HG03442 (cell line): ENCODE data around the gene GRIK1.

Experiments used
- ATAC-seq: cut with Tn5 transposase; IDR thresholded peaks from one replicate; pipeline ENCODE4 v1.9.1; 2021; ENCODE audit warnings: mild to moderate bottlenecking, moderate library complexity; ENCODE audit not compliant: unreplicated experiment

GRIK1 gene

DNA sequence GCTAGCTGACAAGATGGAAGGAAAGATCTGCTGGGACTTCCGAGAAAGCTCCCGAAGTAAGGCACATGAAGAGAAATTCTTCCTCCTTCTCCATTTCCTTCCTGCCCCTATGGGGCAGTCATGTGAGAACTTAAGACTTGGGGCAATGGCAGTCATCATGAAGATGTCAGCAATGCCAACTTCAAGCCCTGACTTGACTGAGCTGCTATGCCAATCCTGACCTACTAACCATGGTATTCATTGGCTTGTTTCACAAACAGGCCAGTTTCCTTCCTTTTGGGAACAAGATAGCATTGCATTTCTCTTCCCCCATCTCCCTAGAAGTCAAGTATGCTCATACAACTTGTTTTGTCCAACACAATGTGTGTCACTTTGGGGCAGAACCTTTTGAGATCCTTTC, 25.5 kb downstream of the GRIK1 start:
- no peak for ATAC-seq

DNA sequence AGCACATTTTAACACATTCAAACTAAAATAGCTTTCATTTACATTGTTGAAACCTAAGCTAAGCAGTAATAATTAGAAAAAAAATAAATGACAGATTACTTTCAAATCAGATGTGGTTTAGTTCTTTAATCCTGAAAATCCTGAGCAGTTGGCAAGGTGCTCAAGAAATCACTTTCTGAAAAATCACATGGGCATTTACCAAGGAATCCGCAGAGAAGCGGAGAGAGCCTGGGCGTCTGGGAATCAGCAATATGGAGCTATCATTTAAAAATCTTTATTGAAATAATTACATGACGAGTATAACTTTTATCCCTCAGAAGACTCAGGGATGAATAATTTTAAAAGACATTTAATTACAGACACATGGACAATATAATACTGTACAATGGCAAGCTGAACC, 30.2 kb downstream of the GRIK1 start:
- no peak for ATAC-seq

DNA sequence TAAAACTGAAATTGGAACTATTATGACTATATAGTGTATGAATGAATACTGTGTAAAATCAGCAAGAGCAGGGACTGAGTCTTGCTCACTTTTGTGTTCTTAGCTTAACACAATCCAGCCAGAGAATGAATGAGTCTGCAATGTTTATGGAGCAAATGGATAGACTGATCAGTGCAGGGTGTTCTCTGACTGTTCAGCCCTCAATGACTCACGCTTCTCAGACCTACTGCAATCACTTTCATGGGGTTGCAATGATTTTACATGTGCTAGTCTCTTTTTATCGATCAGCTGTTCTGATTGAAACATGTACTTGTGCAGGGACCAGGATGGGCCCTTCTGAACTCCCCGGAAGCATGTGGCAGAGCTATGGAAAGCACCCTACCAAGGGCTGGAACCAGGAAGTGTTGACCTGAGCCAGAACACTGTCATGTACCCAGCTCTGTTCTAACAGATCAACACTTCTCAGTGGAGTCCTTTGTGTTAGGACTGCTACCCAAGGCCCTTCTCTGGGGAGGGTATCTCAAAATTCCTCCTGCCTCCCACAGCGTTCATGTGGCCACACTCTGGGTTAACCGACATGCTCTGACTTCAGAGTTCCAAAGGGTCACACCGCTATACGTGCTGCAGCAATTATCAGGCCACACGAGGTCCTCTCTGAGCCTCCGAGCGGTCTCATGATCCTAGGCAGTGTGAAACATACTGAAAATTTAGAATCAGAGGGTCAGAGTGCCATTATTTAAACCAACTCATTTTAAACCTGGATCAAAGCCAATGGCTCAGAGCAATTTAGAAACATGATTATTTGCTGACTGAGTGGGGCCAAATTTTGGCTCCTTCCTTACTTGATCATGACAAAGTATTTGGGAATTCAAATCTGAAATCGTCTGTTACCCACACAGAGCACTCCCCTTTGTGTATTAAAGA, 35.2 kb downstream of the GRIK1 start:
- ATAC-seq, result no peak

- ATAC-seq, result no peak
Measured at GRCh38 chr21:29896884-29897283, 42.9 kb downstream of the GRIK1 start.

DNA sequence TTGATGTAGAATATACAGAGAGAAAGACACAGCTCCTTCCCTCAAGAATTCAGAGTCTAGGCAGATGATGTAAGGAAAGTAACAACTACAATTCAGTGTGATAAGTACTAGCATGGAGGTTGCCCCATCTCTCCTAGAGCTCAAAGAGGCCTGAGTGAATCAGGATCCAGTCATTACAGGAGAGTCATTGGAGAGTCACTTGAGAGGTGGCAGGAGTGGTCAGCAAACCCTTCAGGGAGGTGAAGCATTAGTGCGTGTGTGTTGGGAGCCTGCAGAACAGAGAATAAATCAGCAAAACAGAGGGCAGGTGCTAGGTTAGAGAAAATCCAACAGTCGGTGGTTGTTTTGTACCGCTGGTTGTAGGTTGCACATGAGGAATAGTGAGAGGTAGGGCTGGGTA, 46.1 kb downstream of the GRIK1 start:
- ATAC-seq, result no peak

- no peak for ATAC-seq
Measured at GRCh38 chr21:29892379-29892778, 47.4 kb downstream of the GRIK1 start.

GRCh38 chr21:29888437-29888836, 51.4 kb downstream of the GRIK1 start:
- ATAC-seq, result no peak

GRCh38 chr21:29887313-29888009, 52.3 kb downstream of the GRIK1 start:
- no peak for ATAC-seq

- ATAC-seq, result no peak
Measured at GRCh38 chr21:29885491-29885890, 54.3 kb downstream of the GRIK1 start.

DNA sequence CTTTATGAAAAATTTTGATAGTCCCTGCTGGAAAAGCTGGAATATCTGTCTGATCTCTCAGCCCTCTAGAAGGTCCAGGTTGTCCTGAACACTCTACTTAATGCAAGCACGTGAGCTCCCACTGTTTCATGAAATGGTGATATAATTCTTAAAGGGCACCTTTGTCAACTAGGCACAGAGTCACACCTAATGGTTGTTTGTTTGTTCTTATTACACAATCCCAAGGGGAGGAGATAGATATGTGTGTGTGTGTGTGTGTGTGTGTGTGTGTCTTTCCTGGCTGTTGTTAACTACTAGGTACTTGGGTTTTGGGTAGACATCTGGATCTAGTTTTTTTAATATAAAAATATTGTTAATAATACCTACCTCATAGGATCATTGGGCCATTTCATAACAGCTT, 63.9 kb downstream of the GRIK1 start:
- ATAC-seq, result no peak

DNA sequence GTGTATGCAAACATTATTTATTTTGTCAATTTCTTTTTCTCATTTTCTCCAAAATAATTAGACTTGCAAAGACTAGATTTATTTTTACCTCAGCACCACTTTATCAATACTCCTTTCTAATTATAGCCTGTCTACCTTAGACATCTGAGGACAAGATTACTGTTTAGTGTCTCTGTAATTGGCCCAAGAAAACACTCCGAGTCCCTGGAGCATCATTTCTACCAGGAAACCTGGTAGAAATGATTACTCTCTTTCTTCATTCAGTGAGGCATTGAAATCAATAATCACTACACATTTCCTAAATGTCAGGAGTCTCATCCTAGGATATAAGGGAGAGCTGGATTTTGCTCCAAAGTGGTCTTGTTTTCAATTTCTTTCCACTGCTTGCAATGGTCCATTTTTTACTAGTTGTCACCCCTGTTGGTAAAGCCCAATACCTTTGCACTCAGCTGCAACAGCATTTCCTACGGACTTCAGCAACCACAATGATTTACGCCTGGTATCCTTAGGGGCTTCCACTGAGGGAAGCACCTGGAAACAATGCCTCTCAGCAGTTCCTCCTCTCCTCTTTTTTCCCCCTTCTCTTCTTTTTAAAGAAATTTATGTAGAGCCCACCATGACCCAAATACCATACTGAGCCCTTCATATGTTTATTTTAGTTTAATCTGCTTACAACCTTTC, 64.6 kb downstream of the GRIK1 start:
- no peak for ATAC-seq

DNA sequence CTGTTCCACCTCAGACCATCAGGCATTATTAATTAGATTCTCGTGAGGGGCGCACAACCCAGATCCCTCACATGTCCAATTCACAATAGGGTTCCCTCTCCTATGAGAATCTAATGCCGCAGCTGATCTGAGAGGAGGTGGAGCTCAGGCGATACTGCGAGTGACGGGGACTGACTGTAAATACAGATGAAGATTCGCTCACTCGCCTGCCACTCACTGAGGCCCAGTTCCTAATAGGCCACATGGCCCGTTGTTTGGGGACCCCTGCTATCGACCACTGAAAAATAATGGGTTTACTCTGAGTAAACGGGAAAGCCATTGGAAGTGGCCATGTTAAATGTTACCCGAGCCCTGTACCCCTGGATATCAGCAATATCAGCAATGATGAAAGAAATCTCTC, 65.9 kb downstream of the GRIK1 start:
- ATAC-seq, result no peak

GRCh38 chr21:29870814-29871213, 69.0 kb downstream of the GRIK1 start:
- ATAC-seq, result no peak

DNA sequence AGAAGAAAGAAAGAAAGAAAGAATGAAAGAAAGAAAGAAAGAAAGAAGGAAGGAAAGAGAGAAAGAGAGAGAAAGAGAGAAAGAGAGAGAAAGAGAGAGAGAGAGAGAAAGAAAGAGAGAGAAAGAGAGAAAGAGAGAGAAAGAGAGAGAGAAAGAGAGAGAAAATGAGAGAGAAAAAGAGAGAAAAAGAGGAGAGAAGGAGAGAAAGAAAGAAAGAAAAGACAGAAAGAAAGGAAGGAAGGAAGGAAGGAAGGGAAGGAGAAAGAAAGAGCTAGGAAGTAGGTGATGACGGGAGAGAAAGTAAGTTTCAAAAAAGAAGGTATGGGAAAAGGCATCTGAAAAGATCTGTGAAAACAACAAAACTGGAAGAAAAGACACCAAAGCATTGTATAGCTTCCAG, 72.0 kb downstream of the GRIK1 start:
- no peak for ATAC-seq

GRCh38 chr21:29860346-29860745, 79.5 kb downstream of the GRIK1 start:
- no peak for ATAC-seq

- ATAC-seq, result no peak
Measured at GRCh38 chr21:29857150-29857549, 82.6 kb downstream of the GRIK1 start.

DNA sequence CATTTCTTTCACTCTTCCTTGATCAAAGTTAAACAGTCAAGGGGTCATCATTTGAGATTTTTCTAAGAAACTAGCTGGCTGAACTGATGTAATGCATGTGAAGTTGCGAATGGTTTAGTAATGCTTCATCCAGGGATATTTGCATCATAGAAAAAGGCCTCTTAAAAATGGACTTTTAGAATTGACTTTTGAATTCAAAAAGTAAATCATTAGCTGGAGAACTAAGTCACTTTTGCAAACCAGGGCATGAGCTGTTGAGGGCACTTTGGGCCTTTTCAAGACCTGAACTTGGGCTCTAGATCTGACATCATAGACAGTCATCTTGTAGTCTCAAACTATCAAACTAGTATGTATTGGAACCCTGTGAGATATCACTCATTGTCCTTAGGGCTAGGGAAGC, 85.0 kb downstream of the GRIK1 start:
- no peak for ATAC-seq

GRCh38 chr21:29851611-29852010, 88.2 kb downstream of the GRIK1 start:
- no peak for ATAC-seq

GRCh38 chr21:29849735-29850176, 90.0 kb downstream of the GRIK1 start:
- ATAC-seq, result peak; percentile 98

- ATAC-seq, result no peak
Measured at GRCh38 chr21:29843804-29844203, 96.0 kb downstream of the GRIK1 start.

- no peak for ATAC-seq
Measured at GRCh38 chr21:29834617-29835016, 105.2 kb downstream of the GRIK1 start.

DNA sequence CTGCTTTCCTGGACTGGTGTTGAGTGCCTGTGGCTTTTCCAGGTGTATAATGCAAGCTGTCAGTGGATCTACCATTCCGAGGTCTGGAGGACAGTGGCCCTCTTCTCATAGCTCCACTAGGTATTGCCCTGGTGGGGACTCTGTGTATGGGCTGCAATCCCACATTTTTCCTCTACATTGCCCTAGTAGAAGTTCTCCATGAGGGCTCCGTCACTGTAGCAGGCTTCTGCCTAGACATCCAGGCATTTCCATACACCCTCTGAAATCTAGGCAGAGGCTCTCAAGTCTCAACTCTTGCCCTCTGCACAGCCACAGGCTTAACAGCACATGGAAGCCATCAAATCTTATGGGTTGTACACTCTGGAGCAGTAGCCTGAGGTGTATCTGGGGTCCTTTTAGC, 107.6 kb downstream of the GRIK1 start:
- ATAC-seq, result no peak
